Lower leg skin (tissue), 4 donors: Measurements from ENCODE around the gene PA2G4. TPM values are rescaled to one million over a fixed set of nuclear protein-coding genes. Genes with fewer than 3 reads are reported as not detected.

Experiments used
- DNase-seq, 2 donors: peaks; one replicate each; pipeline ENCODE4 v3.0.0-alpha.2; 2019; ENCODE audit warnings: low spot score in 2 of 2
- H3K4me3 ChIP-seq: fragments of 200-600 bp; sonication (generic); 2 replicates; pipeline ENCODE4 v1.5.1; 2017; ENCODE audit warnings: mild to moderate bottlenecking, low read depth; ENCODE audit not compliant: poor library complexity, severe bottlenecking
- POLR2A ChIP-seq, 2 donors: fragments of 450-650 bp; IDR thresholded peaks; one replicate each; pipeline ENCODE4 v1.6.1; 2016 to 2017; ENCODE audit warnings: antibody characterized with exemption in 2 of 2, mild to moderate bottlenecking in 1 of 2, moderate library complexity in 1 of 2
- WGBS, 2 donors: methylation state at CpG; one replicate each; pipeline ENCODE4 v1.1.5; 2018; 5-methylcytosine and 5-hydroxymethylcytosine counted together
- intact Hi-C: fragments of 100-400 bp; cut with DNase I; formaldehyde crosslinking; loops from one replicate; pipeline ENCODE4 v1.15.0; 2023; ENCODE audit warnings: low total_unique reads
- total RNA-seq, 4 donors: library from RNA; depleted of rRNA; stranded (reverse); fragments of >200 nt; gene quantifications; one replicate each; pipeline ENCODE4 v1.1.0, GENCODE V29; 2016
- TF ChIP-seq, protein P1 (sequence below), 3 donors: fragments of 450-650 bp; IDR thresholded peaks; one replicate each; pipeline ENCODE4 v1.5.1; 2016; ENCODE audit warnings: antibody characterized with exemption in 3 of 3, mild to moderate bottlenecking in 3 of 3, moderate library complexity in 2 of 3

PA2G4 gene
- total RNA-seq, 4 donors from 2014 or later: 118 to 201 (median 130) TPM

DNA sequence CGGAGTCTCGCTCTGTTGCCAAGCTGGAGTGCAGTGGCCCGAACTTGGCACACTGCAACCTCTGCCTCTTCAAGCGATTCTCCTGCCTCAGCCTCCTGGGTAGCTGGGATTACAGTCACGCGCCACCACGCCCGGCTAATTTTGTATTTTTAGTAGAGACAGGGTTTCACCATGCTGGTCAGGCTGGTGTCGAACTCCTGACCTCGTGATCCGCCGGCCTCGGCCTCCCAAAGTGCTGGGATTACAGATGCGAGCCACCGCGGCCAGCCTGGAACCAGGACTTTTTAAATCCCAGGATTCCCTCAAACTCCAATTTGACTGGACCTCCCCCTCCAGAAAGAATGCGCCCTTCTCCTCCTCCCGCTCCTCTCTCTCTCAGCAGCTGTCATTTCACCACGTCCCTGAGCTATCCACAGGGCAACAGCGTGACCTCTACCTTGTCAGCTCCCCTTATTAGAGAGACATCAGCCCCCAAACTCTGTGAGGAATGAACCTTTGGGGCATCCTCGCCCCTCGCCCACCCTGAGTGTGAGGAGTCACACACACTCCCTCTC lies 25.7 kb downstream of the PA2G4 start:
- intact Hi-C loops: loop anchor here (2.0 to 5.0 kb wide), 2 partner anchors 29 to 57 kb away; partner anchors contain the start of genes MYL6 and SMARCC2
- no peak overlapping the region for H3K4me3 ChIP-seq
- no peak for DNase-seq
- no peak for TF ChIP-seq POLR2A (IDR thresholded peaks at IDR 0.05)
- TF ChIP-seq, protein P1, sequence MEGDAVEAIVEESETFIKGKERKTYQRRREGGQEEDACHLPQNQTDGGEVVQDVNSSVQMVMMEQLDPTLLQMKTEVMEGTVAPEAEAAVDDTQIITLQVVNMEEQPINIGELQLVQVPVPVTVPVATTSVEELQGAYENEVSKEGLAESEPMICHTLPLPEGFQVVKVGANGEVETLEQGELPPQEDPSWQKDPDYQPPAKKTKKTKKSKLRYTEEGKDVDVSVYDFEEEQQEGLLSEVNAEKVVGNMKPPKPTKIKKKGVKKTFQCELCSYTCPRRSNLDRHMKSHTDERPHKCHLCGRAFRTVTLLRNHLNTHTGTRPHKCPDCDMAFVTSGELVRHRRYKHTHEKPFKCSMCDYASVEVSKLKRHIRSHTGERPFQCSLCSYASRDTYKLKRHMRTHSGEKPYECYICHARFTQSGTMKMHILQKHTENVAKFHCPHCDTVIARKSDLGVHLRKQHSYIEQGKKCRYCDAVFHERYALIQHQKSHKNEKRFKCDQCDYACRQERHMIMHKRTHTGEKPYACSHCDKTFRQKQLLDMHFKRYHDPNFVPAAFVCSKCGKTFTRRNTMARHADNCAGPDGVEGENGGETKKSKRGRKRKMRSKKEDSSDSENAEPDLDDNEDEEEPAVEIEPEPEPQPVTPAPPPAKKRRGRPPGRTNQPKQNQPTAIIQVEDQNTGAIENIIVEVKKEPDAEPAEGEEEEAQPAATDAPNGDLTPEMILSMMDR (IDR thresholded peaks at IDR 0.05): no peak
- WGBS, 2 donors: 57 to 72% methylated on average over 22 of the region's 22 CpGs

DNA sequence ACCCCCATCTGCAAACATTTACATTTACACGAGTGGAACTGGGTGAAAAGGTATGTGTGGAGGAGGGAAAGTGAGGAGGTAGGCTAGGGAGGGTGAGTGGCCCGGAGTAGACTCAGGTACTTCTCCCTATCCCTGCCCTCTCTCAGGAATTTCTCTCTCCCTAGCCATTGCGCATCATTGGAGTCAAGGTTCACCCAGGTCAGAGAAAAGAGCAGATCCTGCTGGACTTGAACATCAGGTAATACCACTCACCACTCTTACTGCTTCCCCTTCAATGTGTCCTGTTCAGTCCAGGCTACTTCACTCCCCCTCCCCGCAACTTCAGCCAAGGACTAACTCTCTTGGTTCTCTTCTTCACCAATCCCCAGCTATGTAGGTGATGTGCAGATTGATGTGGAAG lies 26.5 kb downstream of the PA2G4 start:
- intact Hi-C loops: no loop called here
- TF ChIP-seq, protein P1 (IDR thresholded peaks at IDR 0.05): no peak
- TF ChIP-seq POLR2A (IDR thresholded peaks at IDR 0.05): no peak
- no peak overlapping the region for H3K4me3 ChIP-seq
- DNase-seq: no peak
- WGBS, 2 donors: 87 to 88% methylated on average over 4 of the region's 4 CpGs

DNA sequence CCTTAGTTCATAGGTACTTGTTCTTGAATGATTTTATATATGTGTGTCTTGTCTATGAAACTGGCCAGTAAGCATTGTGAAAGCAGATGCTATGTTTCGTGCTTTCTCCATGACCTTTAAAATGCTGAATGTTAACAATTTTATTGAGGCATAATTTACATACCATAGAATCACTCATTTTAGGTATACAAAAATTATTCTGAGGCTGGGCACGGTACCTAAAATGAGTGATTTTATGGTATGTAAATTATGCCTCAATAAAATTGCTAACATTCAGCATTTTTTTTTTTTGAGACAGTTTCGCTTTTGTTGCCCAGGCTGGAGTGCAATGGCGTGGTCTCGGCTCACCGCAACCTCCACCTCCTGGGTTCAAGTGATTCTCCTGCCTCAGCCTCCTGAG lies 30.5 kb downstream of the PA2G4 start:
- intact Hi-C loops: no loop called here
- H3K4me3 ChIP-seq: no peak overlapping the region
- DNase-seq: no peak
- TF ChIP-seq, protein P1 (IDR thresholded peaks at IDR 0.05): no peak
- no peak for TF ChIP-seq POLR2A (IDR thresholded peaks at IDR 0.05)
- 96 to 97% methylated on average over 6 of the region's 6 CpGs for WGBS, 2 donors

DNA sequence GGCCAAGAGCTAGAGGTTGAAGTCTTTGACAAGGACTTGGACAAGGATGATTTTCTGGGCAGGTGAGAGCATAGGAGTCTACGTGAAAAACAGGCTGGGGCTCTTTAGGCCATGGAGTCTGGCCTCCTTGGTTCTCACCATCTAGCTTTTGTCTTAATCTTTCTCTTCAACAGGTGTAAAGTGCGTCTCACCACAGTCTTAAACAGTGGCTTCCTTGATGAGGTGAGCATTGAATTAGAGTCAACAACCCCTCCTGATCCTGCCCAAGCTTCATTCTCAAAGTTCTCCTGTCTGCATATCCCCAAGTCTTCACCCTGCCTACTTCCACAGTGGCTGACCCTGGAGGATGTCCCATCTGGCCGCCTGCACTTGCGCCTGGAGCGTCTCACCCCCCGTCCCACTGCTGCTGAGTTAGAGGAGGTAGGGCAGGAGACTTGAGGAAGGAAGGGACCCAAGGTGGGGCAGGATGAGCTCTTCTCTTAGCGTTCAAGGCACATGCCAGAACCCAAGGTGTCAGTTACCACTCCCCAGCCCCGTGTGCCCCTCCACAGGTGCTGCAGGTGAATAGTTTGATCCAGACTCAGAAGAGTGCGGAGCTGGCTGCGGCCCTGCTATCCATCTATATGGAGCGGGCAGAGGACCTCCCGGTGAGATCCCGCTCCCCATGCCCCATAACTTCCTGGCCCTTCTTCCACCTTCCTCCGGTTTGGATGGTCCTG lies 33.7 kb downstream of the PA2G4 start:
- H3K4me3 ChIP-seq: no peak overlapping the region
- no peak for DNase-seq
- WGBS, 2 donors: 95 to 96% methylated on average over 14 of the region's 14 CpGs
- intact Hi-C loops: no loop called here
- no peak for TF ChIP-seq POLR2A (IDR thresholded peaks at IDR 0.05)
- TF ChIP-seq, protein P1 (IDR thresholded peaks at IDR 0.05): no peak

DNA sequence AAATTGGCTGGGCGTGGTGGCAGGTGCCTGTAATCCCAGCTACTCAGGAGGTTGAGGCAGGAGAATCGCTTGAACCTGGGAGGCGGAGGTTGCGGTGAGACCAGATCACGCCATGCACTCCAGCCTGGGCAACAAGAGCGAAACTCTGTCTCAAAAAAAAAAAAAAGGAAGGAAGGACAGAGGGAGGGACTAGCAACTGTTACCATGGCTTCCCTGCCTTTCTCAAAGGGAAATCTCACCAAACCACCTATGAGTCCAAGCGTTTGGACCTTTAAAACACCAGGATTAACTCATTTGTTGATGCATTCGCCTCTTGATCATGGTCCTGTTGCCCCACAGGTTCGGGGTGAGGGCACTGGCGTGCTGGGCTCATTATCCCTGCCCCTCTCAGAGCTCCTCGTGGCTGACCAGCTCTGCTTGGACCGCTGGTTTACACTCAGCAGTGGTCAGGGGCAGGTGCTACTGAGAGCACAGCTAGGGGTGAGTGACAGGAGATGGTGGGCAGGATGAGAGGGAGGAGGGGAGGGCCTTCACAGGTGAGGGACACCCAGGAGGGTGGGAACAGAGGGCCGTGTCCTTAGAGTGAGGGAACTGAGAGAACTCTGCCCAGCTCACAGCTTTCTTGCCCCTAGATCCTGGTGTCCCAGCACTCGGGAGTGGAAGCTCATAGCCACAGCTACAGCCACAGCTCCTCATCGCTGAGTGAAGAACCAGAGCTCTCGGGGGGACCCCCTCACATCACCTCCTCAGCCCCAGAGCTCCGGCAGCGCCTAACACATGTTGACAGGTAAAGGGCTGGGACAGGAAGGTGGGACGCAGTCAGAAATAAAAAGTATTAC lies 37.8 kb downstream of the PA2G4 start:
- DNase-seq: no peak
- no peak overlapping the region for H3K4me3 ChIP-seq
- TF ChIP-seq, protein P1 (IDR thresholded peaks at IDR 0.05): no peak
- no peak for TF ChIP-seq POLR2A (IDR thresholded peaks at IDR 0.05)
- intact Hi-C loops: no loop called here
- WGBS, 2 donors: 81 to 87% methylated on average over 19 of the region's 19 CpGs
